Glomerular endothelial cell (primary cell): ENCODE measurements around the gene CCDC157. TPM values are rescaled to one million over a fixed set of nuclear protein-coding genes. Genes with fewer than 3 reads are reported as not detected.

Source experiments
- DNase-seq: peaks from one replicate; pipeline ENCODE4 v3.0.0-alpha.2; 2011; ENCODE audit warnings: low read depth, low spot score; ENCODE audit errors: extremely low read depth
- total RNA-seq: library from RNA; depleted of rRNA; stranded (reverse); fragments of >200 nt; gene quantifications from 2 replicates; pipeline ENCODE4 v1.2.3, GENCODE V29; 2015

The CCDC157 gene
- total RNA-seq, 1 donor from 2014 or later: 2.5 TPM

- no peak for DNase-seq
Observed at GRCh38 chr22:30351226-30351625, 5.6 kb upstream of the CCDC157 start.

GRCh38 chr22:30354644-30355043, 2.2 kb upstream of the CCDC157 start:
- DNase-seq: no peak

GRCh38 chr22:30357236-30357570, 396 bp downstream of the CCDC157 start:
- peak; percentile 10 for DNase-seq

GRCh38 chr22:30357650-30358215, 926 bp downstream of the CCDC157 start:
- no peak for DNase-seq

- DNase-seq: no peak
Observed at GRCh38 chr22:30358541-30358940, 1.7 kb downstream of the CCDC157 start.

GRCh38 chr22:30361916-30362650, 5.3 kb downstream of the CCDC157 start:
- no peak for DNase-seq

- DNase-seq: no peak
Observed at GRCh38 chr22:30362651-30363281, 6.0 kb downstream of the CCDC157 start.

GRCh38 chr22:30365891-30366290, 9.1 kb downstream of the CCDC157 start:
- DNase-seq: no peak

- DNase-seq: no peak
Observed at GRCh38 chr22:30368420-30368819, 11.6 kb downstream of the CCDC157 start.

GRCh38 chr22:30370641-30371230, 13.9 kb downstream of the CCDC157 start:
- DNase-seq: no peak

- DNase-seq: no peak
Observed at GRCh38 chr22:30371321-30371720, 14.5 kb downstream of the CCDC157 start.

- DNase-seq: no peak
Observed at GRCh38 chr22:30371981-30372380, 15.2 kb downstream of the CCDC157 start.

GRCh38 chr22:30372915-30373314, 16.1 kb downstream of the CCDC157 start:
- no peak for DNase-seq

- DNase-seq: no peak
Observed at GRCh38 chr22:30373331-30374325, 16.8 kb downstream of the CCDC157 start.

GRCh38 chr22:30375312-30375849, 18.6 kb downstream of the CCDC157 start:
- DNase-seq: no peak

- no peak for DNase-seq
Observed at GRCh38 chr22:30380011-30380410, 23.2 kb downstream of the CCDC157 start.

GRCh38 chr22:30381264-30381663, 24.5 kb downstream of the CCDC157 start:
- DNase-seq: no peak

GRCh38 chr22:30382340-30382739, 25.5 kb downstream of the CCDC157 start:
- no peak for DNase-seq

GRCh38 chr22:30383061-30383460, 26.3 kb downstream of the CCDC157 start:
- DNase-seq: no peak

- DNase-seq: no peak
Observed at GRCh38 chr22:30385942-30386341, 29.1 kb downstream of the CCDC157 start.
